NCI-H2029 treated with DMSO at 0.1 percent for 48 hours (cell line): ENCODE data around the gene KISS1.

Experiments
- DNase-seq: peaks from one replicate; lab custom pipeline; 2025; lab: John Stamatoyannopoulos, UW

The KISS1 gene

DNA sequence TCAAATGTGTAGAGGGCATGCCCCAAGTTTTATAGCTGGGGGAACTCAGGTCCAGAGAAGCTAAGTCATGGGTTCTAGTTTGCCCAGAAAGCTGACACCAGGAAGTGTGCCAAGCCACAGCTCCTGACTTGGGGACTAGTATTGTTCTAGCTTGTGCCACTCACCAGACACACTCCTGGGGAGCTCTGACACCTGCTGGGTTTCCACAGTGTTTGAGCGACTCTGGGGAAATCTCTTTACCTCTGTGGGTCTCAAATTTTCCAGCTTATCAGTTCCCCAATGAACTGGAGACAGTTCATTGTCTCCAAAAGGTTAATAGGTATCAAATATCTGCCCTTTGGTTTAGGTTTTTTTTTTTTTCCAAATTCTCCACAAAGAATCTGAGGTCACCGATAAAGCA lies 4.2 kb downstream of the KISS1 start:
- no peak for DNase-seq

- DNase-seq: no peak
Measured at GRCh38 chr1:204191456-204191855, 4.8 kb downstream of the KISS1 start.

- no peak for DNase-seq
Measured at GRCh38 chr1:204190212-204191211, 5.8 kb downstream of the KISS1 start.

DNA sequence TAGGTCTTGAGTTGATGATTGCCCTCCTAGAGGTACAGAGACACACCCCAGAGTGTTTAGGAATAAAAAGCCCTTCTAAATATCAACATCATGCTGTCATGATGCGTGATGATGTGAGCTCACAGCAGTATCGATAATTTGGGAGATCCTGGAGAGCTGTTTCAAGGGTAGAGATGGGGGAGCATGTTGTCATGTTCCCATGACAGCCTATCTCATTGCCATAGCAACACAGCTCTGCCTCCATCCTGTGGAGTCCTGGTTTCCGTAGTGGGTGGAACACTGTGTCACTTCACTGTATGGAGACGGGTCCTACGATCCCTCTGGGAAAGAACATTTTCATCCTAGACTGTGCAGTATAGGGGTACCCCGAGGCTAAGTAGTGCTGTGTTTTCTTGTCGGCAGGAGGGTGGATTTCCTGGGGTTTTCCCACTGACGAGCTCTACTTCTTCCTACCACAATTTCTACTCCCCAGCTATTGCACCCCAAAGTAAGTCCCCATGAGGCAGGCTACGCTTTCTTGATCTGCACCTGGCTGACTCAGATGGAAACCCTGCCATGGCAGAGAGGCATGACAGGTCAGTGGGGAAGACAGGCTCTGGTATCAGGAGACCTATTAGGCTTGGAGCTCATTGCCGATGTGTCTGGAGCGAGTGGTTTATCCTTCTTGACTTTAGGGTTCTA lies 7.2 kb downstream of the KISS1 start:
- DNase-seq: no peak

DNA sequence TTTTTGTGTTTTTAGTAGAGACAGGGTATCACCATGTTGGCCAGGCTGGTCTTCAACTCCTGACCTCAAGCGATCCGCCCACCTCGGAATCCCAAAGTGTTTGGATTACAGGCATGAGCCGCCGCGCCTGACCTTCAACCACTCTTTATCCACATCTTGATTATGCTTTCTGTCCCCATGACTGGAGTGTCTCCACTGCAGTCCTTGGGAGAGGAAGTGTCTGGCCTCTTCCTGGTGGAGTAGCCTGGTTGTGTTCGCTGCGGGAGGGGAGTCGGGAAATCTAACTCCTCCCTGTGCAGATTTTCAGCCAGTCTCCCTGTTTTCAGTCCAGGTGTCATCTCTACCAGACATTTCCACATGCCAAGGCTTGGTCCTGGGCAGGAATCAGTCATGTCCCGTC lies 9.7 kb downstream of the KISS1 start:
- no peak for DNase-seq

GRCh38 chr1:204181116-204181515 lies 15.2 kb downstream of the KISS1 start:
- DNase-seq: no peak

GRCh38 chr1:204180133-204180532 lies 16.2 kb downstream of the KISS1 start:
- no peak for DNase-seq

DNA sequence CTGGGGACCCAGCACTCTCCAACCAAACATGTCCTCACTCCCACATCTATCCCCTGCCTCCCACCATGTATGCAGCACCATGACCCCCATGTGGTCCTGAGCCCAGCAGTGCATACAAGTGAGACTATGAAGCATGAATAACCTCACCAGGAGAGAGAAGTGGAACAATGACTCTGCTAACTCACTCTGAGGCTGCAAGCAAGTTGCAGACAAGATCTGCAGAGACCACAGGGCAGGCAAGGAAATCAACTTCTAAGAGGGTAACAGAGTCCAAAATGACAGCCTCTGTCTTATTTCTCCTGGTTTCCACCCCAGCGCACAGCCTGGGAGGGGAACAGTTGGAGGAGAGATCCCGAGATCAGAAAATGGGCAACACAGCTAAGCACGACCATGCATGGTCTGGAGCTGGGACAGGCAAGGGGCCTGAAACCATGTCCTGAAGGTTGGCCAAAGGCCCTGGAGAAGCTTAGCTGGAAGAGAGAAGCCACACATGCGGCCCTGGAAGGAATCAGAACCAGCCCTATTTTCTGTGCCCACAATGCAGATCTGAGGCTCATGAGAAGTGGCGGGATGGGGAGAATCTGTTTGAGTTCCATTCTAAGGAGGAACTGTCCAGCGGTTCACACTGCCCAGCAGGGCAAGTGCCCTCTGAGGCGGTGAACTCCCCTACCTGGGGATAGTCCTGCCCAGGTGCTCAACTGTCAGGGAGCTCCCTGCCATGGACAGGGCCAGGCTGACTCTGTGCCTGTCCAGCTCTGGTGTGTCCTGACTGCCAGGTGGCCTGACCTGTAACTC lies 17.6 kb downstream of the KISS1 start:
- DNase-seq: no peak

GRCh38 chr1:204177133-204177532 lies 19.2 kb downstream of the KISS1 start:
- no peak for DNase-seq

DNA sequence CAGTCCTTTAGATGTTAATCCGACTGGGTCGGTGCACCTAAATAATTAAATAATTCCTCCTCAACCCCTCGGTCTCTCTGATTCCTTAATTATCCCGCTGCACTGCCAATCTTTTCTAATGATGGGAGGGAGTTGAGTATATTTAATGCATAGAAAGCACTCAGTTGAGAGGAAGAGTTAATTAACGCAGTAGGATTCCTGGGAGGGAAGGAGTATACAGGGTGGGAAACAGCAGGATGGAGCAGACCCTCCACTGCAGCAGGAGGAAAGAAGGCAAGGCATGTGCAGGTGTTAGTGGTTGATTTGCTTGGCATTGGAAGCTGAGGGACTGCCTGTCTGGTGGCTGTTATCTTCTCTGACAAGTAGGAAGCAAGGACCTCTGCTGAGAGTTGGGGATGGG lies 20.2 kb downstream of the KISS1 start:
- no peak for DNase-seq

DNA sequence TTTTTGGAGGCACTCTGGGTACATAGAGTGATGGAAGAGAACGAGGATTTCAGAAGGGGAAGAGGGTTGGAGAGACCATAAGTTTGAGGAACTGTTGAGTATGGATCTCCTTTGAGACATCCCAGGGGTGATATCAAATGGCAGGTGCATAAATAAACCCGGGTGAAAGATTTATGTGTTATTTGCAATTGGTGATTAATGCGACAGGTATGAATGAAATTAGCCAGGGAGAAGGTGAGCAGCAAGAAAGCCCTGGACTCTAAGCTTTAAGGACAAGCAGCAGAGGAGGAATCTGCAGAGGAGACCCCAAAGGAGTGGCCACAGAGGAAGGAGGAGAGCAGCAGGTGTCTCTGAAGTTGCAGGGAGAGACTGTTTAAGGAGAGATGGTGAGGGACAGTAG lies 21.3 kb downstream of the KISS1 start:
- no peak for DNase-seq

DNA sequence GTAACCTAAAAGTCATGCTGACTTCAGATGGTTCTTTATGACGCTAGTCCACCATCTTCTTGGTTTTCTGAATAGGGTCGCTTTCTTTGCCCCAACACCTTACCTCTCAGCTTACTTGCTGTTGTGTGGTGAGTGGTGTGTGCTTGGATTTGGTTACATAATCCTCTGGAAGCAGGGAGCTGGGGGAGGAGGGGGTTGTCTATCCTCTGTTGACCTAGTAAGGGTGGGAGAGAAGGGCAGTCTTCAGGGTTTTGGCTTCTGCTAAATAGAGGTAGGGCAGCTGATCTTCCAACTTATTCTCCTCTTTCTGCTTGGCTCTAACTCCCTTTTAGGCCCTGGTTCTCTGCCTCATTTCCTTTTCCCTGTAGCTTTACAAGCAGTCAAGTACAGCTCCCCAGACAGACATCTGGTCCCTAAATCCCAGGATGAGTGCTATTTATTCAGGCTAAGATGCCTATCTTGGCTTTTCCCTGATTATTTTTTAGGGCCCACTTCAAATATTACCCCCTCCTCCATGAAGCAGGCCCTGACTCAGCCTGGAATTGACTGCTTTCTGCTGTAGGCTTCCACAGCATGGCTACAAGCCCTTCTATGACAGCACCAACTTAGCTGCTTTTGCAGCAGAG lies 23.8 kb downstream of the KISS1 start:
- DNase-seq: no peak

DNA sequence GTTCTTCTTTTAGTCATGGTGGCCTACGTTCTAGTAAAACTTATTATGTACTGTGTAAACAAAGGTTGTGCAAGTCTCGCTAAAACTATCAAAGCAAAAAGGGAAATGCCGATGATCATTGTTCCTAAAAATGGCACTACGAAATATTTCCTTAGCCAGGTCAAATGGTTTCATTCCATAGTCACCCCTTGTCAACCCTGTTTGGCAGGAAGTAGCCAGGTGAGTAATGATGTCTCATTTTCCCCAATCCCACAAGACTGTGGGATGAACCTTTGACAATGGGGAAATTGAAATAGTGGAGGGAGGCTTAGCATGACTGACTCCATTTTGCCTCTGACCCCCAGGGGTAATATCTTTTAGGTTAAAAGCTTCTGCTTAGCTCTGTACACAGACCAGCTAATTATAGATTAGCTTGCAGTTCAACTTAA lies 24.5 kb downstream of the KISS1 start:
- DNase-seq: no peak

GRCh38 chr1:204170494-204171155 lies 25.7 kb downstream of the KISS1 start:
- DNase-seq: no peak

DNA sequence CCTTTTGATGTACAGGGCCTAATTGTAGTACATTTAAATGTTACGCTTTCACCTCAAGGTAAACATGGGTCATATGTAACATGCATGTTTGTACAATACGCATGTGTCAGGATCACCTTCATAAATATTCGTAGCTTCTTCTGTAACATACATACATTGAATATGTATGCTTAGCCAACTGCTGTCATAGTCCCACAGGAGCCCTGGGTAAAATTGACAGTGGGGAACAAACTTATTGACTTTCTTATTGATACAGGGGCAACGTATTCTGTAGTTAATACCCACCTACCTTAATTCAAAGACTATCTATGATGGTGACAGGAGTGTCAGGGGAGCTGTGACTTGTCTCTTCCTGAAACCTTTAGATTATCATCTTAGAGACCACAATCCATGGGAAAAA lies 26.4 kb downstream of the KISS1 start:
- DNase-seq: no peak

DNA sequence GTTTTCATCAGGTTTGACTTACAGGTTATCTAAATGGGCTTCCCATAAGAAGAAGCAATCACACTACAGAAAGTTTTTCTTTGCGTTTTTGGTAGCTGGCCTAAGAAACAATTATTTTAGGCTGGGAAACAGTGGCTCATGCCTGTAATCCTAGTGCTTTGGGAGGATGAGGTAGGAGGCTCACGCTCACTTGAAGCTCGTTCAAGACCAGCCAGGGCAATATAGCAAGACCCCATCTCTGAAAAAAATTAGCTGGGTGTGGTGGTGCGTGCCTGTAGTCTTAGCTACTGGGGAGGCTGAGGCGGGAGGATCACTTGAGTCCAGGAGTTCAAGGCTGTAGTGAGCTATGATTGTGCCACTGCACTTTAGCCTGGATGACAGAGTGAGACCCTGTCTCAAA lies 28.6 kb downstream of the KISS1 start:
- no peak for DNase-seq

DNA sequence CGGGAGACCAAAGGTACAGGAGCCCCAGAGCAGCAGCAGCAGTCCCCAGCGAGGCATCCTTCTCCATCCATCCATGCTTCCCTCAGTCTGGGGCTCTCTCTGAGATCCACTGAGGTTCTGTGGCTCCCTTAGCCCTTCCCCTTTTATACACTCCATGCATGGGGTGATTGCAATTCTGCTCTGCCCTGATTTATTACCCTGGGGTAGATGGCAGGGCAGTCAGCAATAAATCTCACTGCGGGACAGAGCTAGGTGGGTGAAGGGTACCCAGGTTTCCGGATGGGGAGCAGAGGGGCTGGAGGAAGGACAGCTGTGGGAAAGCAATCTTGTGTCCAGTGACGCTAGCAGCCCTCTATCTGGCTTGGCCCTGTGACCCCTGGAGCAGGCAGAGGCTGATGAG lies 30.1 kb downstream of the KISS1 start, which contains the start of gene REN:
Gene REN, minus strand, starts transcription at position 119 of the 400 bp plus-strand sequence. Its CDS starts 44 bp downstream, at position 75.
- DNase-seq: no peak

DNA sequence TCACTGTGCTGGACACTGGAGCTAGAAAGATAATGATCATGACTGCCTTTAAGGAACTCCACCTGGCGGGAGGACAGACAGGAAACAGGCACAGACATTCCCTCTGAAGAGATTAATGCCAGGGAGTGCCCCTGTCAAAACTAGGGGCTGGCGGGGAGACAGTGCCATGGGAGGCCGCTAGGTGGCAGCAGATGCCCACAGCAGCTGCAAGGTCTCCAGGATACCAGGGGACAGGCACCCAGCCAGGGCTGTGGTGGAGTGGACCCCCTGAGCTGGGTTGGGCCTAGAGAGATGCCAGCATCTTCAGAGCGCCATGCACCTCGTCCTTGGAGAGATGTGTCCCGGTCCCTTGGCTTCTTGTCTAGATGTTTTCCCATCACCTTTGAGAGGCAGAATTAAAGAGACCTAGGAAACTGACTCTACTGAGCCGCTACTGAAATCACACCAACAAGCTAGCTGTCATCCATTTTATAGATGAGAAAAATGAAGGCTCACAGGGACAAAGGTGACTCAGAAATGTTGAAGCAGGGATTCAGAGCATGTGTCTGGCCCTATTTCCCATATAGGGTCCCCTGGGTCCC lies 33.7 kb downstream of the KISS1 start:
- peak; percentile 64 for DNase-seq

GRCh38 chr1:204161609-204162493 lies 34.4 kb downstream of the KISS1 start:
- DNase-seq: no peak

DNA sequence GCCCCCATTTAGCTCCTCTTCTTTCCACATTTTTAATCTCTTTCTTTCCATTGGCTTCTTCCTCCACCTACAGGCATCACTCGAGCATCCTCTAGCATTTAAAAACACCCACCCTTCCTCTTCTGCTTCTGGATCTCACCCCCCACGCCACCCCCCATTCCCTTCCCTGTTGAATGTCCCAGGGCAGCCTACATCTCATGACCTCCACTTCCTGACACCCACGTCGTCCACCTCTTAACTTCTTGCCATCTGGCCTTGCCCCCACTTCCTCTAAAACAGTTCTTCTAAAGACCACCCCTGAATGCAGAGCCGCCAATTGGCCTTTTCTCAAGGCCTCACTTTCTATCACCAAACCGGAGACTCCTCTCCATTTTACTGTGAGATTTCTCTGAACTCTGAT lies 38.3 kb downstream of the KISS1 start:
- DNase-seq: no peak
